ENCODE data around the gene ADD3. TPM values are rescaled to one million over a fixed set of nuclear protein-coding genes. Genes with fewer than 3 reads are reported as not detected.

ADD3 gene
- total and polyA plus RNA-seq, 2 of the 13 experiments (the other 11 are each of a cell fraction or from before 2014, with no cell fraction given), result 44.7 to 57.5 TPM

- intact Hi-C loops (cut with micrococcal nuclease; ENCODE audit: unreplicated experiment) (no loop called here), in situ Hi-C loops (cut with HindIII; ENCODE audit: extremely low pct_ligation_motif_present, low pct_unique_long_range_greater_than_20kb) (no loop called here)
- ATAC-seq, result no peak
- Histone ChIP-seq H3K79me2 (ENCODE audit: insufficient read depth, low read length) (no peaks in the 10 kb centered on the region), H3K9ac (ENCODE audit: insufficient read depth, low read depth, low read length) (no peak overlapping the region), H3K36me3 (replicated peaks in 1 of 2; ENCODE audit: control insufficient read depth in 1 of 2, insufficient read depth in 2 of 2, low read length in 2 of 2) (no peaks in the 10 kb centered on the region), H3K4me3 (replicated peaks in 1 of 3; ENCODE audit: insufficient read depth in 1 of 3, low read depth in 2 of 3, low read length in 3 of 3) (no peak overlapping the region), H4K20me1 (ENCODE audit: insufficient read depth, low read length) (no peaks in the 10 kb centered on the region), H3K4me2 (ENCODE audit: low read depth, low read length) (no peak overlapping the region), H3K9me3 (ENCODE audit: low read length) (no peaks in the 10 kb centered on the region), H3K27me3 (ENCODE audit: control insufficient read depth in 1 of 2, insufficient read depth in 2 of 2, low read length in 2 of 2) (no peaks in the 10 kb centered on the region), H3K4me1 (ENCODE audit: insufficient read depth, low read length) (peaks cover 62% of the 10 kb centered on the region), H3K27ac (ENCODE audit: extremely low read length, insufficient read depth, low read length) (no peak overlapping the region), H2AFZ (ENCODE audit: low read length) (no peak overlapping the region)
- 27% methylated on average over 1 of the region's 1 CpG for WGBS (ENCODE audit: low lambda C conversion rate)
- DNase-seq (ENCODE audit: low spot score), result no peak
- BruUV-seq (replicated peaks), result no TSS peak
- no peak for TF ChIP-seq BATF2 (CRISPR knock-in tag; IDR thresholded peaks at IDR 0.05)
- no peak for TF ChIP-seq AGO1 (IDR thresholded peaks at IDR 0.05; ENCODE audit: low read depth, low read length, poor library complexity, severe bottlenecking)
- no peak for TF ChIP-seq ZNF446 (CRISPR knock-in tag; IDR thresholded peaks at IDR 0.05)
- POLR2A ChIA-PET, result interaction anchor here (1.0 to 2.4 kb wide), 3 partner anchors 9 to 21 kb away, joined by 3 to 19 read pairs (median 4); partner anchors contain the start of gene ADD3
- FAIRE-seq, result no peak
- CTCF ChIA-PET (ENCODE audit: low intra/inter-chr PET ratio, low total read pairs), result no interaction called here
Observed at GRCh38 chr10:109998513-109998912, 9.3 kb upstream of the ADD3 start.

GRCh38 chr10:110002801-110003523 lies 4.8 kb upstream of the ADD3 start:
- Histone ChIP-seq H3K4me2 (ENCODE audit: low read depth, low read length) (no peak overlapping the region), H3K27me3 (ENCODE audit: control insufficient read depth in 1 of 2, insufficient read depth in 2 of 2, low read length in 2 of 2) (no peaks in the 10 kb centered on the region), H3K9me3 (ENCODE audit: low read length) (no peaks in the 10 kb centered on the region), H2AFZ (ENCODE audit: low read length) (no peak overlapping the region), H4K20me1 (ENCODE audit: insufficient read depth, low read length) (no peaks in the 10 kb centered on the region), H3K4me3 (replicated peaks in 1 of 3; ENCODE audit: insufficient read depth in 1 of 3, low read depth in 2 of 3, low read length in 3 of 3) (no peak overlapping the region), H3K4me1 (ENCODE audit: insufficient read depth, low read length) (peaks cover 35% of the 10 kb centered on the region), H3K9ac (ENCODE audit: insufficient read depth, low read depth, low read length) (no peak overlapping the region), H3K36me3 (replicated peaks in 1 of 2; ENCODE audit: control insufficient read depth in 1 of 2, insufficient read depth in 2 of 2, low read length in 2 of 2) (no peaks in the 10 kb centered on the region), H3K79me2 (ENCODE audit: insufficient read depth, low read length) (no peaks in the 10 kb centered on the region), H3K27ac (ENCODE audit: extremely low read length, insufficient read depth, low read length) (no peak overlapping the region)
- intact Hi-C loops (cut with micrococcal nuclease; ENCODE audit: unreplicated experiment) (no loop called here), in situ Hi-C loops (cut with HindIII; ENCODE audit: extremely low pct_ligation_motif_present, low pct_unique_long_range_greater_than_20kb) (loop anchor here (25.0 kb wide), 1 partner anchor 116 kb away; no protein-coding TSS in a partner anchor)
- WGBS (ENCODE audit: low lambda C conversion rate), result 92% methylated on average over 2 of the region's 2 CpGs
- ATAC-seq (no peak), FAIRE-seq (no peak), DNase-seq (ENCODE audit: low spot score) (no peak)
- CTCF ChIA-PET (ENCODE audit: low intra/inter-chr PET ratio, low total read pairs), result no interaction called here
- no TSS peak for BruUV-seq (replicated peaks)
- POLR2A ChIA-PET, result no interaction called here
- TF ChIP-seq ZNF280D (CRISPR knock-in tag; IDR thresholded peaks at IDR 0.05), result no peak
- TF ChIP-seq ZNF747 (CRISPR knock-in tag; IDR thresholded peaks at IDR 0.05; ENCODE audit: borderline replicate concordance), result no peak
- no peak for TF ChIP-seq ZNF460 (CRISPR knock-in tag; IDR thresholded peaks at IDR 0.05; ENCODE audit: borderline replicate concordance)
- TF ChIP-seq JUN (CRISPR knock-in tag; IDR thresholded peaks at IDR 0.05), result no peak
- no peak for TF ChIP-seq NFKBIZ (CRISPR knock-in tag; IDR thresholded peaks at IDR 0.05)
- no peak for TF ChIP-seq CAMTA2 (CRISPR knock-in tag; IDR thresholded peaks at IDR 0.05; ENCODE audit: borderline replicate concordance)
- TF ChIP-seq MTF2 (CRISPR knock-in tag; IDR thresholded peaks at IDR 0.05; ENCODE audit: borderline replicate concordance), result no peak
- no peak for TF ChIP-seq ZNF550 (CRISPR knock-in tag; IDR thresholded peaks at IDR 0.05; ENCODE audit: borderline replicate concordance)
- TF ChIP-seq FIP1L1 (IDR thresholded peaks at IDR 0.05; ENCODE audit: borderline replicate concordance, insufficient read depth, low read depth, low read length), result no peak
- no peak for TF ChIP-seq ZNF615 (CRISPR knock-in tag; IDR thresholded peaks at IDR 0.05; ENCODE audit: borderline replicate concordance)
- no peak for TF ChIP-seq RFXANK (CRISPR knock-in tag; IDR thresholded peaks at IDR 0.05)

Measured in HepG2 (cell line).